ENCODE data around the gene NDUFS8. TPM values are rescaled to one million over a fixed set of nuclear protein-coding genes. Genes with fewer than 3 reads are reported as not detected.

Gene NDUFS8
- polyA plus RNA-seq, 12 donors: 43.8 to 82.3 (median 58.9) TPM; not detected in 1

GRCh38 chr11:68014157-68014946 is 16.1 kb upstream of the NDUFS8 start:
- DNase-seq: no peak

GRCh38 chr11:68014947-68015447 is 15.5 kb upstream of the NDUFS8 start:
- no peak for DNase-seq

- no peak for DNase-seq
Measured at GRCh38 chr11:68015467-68015866, 15.0 kb upstream of the NDUFS8 start.

GRCh38 chr11:68016161-68016903 is 14.1 kb upstream of the NDUFS8 start:
- no peak for DNase-seq

- DNase-seq: no peak
Measured at GRCh38 chr11:68016904-68017817, 13.3 kb upstream of the NDUFS8 start.

- DNase-seq: no peak
Measured at GRCh38 chr11:68017980-68018729, 12.3 kb upstream of the NDUFS8 start.

GRCh38 chr11:68018730-68019190 is 11.7 kb upstream of the NDUFS8 start:
- DNase-seq: no peak

GRCh38 chr11:68019486-68019885 is 11.0 kb upstream of the NDUFS8 start:
- DNase-seq: no peak

GRCh38 chr11:68020575-68020974 is 9.9 kb upstream of the NDUFS8 start:
- DNase-seq: no peak

- no peak for DNase-seq
Measured at GRCh38 chr11:68021167-68021787, 9.2 kb upstream of the NDUFS8 start.

- no peak for DNase-seq
Measured at GRCh38 chr11:68022531-68022930, 8.0 kb upstream of the NDUFS8 start.

- no peak for DNase-seq
Measured at GRCh38 chr11:68024508-68024907, 6.0 kb upstream of the NDUFS8 start.

GRCh38 chr11:68025047-68025446 is 5.4 kb upstream of the NDUFS8 start:
- no peak for DNase-seq

GRCh38 chr11:68026391-68027105 is 3.9 kb upstream of the NDUFS8 start:
- no peak for DNase-seq

- DNase-seq: no peak
Measured at GRCh38 chr11:68027667-68028066, 2.8 kb upstream of the NDUFS8 start.

- no peak for DNase-seq
Measured at GRCh38 chr11:68028802-68029545, 1.5 kb upstream of the NDUFS8 start.

- DNase-seq: no peak
Measured at GRCh38 chr11:68031144-68031464, 623 bp downstream of the NDUFS8 start.

- DNase-seq: no peak
Measured at GRCh38 chr11:68032003-68032402, 1.5 kb downstream of the NDUFS8 start.

- no peak for DNase-seq
Measured at GRCh38 chr11:68032997-68033707, 2.7 kb downstream of the NDUFS8 start.

Data from muscle of arm (tissue), 12 donors.